Measurements from ENCODE around the gene ULBP1.
"Not testable (repeated sequence)": the region's sequence is repeated elsewhere in the genome, so short reads cannot be mapped to it uniquely, and the experiment has no call there.

The ULBP1 gene

GRCh38 chr6:149921361-149921760 is 42.4 kb upstream of the ULBP1 start:
- no peak for DNase-seq (ENCODE audit: low read depth in 2 of 2)
- no peak overlapping the region for H3K4me3 ChIP-seq (replicated peaks in 1 of 2; ENCODE audit: low read depth in 2 of 2, low read length in 2 of 2)
- TF ChIP-seq CTCF (IDR thresholded peaks at IDR 0.05; ENCODE audit: low read depth, low read length): no peak

- peak overlapping the region; percentile 64 to 70 for H3K4me3 ChIP-seq (replicated peaks in 1 of 2; ENCODE audit: low read depth in 2 of 2, low read length in 2 of 2)
Observed at GRCh38 chr6:149922091-149922490, 41.7 kb upstream of the ULBP1 start.

GRCh38 chr6:149922642-149923326 is 41.0 kb upstream of the ULBP1 start, which contains the start of gene RAET1G:
RAET1G (minus strand) TSS chr6:149923121; CDS start chr6:149923010, 111 bp downstream.
- H3K4me3 ChIP-seq (replicated peaks in 1 of 2; ENCODE audit: low read depth in 2 of 2, low read length in 2 of 2): peak within 1 kb of the TSS; percentile 64 to 70
- no peak for TF ChIP-seq CTCF (IDR thresholded peaks at IDR 0.05; ENCODE audit: low read depth, low read length)
- peak; percentile 95 to 97 for DNase-seq (ENCODE audit: low read depth in 2 of 2)

More at GRCh38 chr6:149922091-149922490, 41.7 kb upstream of the ULBP1 start:
- not testable (repeated sequence) for DNase-seq (ENCODE audit: low read depth in 2 of 2)

- no peak for TF ChIP-seq CTCF (IDR thresholded peaks at IDR 0.05; ENCODE audit: low read depth, low read length)
- no peak for DNase-seq (ENCODE audit: low read depth in 2 of 2)
- H3K4me3 ChIP-seq (replicated peaks in 1 of 2; ENCODE audit: low read depth in 2 of 2, low read length in 2 of 2): peak overlapping the region; percentile 64 to 70
Observed at GRCh38 chr6:149923327-149923986, 40.3 kb upstream of the ULBP1 start.

- no peak for TF ChIP-seq CTCF (IDR thresholded peaks at IDR 0.05; ENCODE audit: low read depth, low read length)
- no peak overlapping the region for H3K4me3 ChIP-seq (replicated peaks in 1 of 2; ENCODE audit: low read depth in 2 of 2, low read length in 2 of 2)
- DNase-seq (ENCODE audit: low read depth in 2 of 2): no peak
Observed at GRCh38 chr6:149924206-149924932, 39.4 kb upstream of the ULBP1 start.

- TF ChIP-seq CTCF (IDR thresholded peaks at IDR 0.05; ENCODE audit: low read depth, low read length): no peak
- no peak overlapping the region for H3K4me3 ChIP-seq (replicated peaks in 1 of 2; ENCODE audit: low read depth in 2 of 2, low read length in 2 of 2)
- no peak for DNase-seq (ENCODE audit: low read depth in 2 of 2)
Observed at GRCh38 chr6:149924933-149925252, 38.9 kb upstream of the ULBP1 start.

Data from cardiac fibroblast (primary cell).